H9 (cell line): Measurements from ENCODE around the gene ZNF688. TPM values are rescaled to one million over a fixed set of nuclear protein-coding genes. Genes with fewer than 3 reads are reported as not detected.
"Not testable (repeated sequence)": the region's sequence is repeated elsewhere in the genome, so short reads cannot be mapped to it uniquely, and the experiment has no call there.

Source experiments
- DNase-seq: peaks from one replicate; pipeline ENCODE4 v3.0.0-alpha.2; 2017
- H2AFZ ChIP-seq: one replicate; pipeline ENCODE4 v1.6.1; 2013; ENCODE audit warnings: mild to moderate bottlenecking, low read length, control low read depth, moderate library complexity
- H2AK5ac ChIP-seq: 2 replicates; pipeline ENCODE4 v1.6.1; 2013; ENCODE audit warnings: low read length, control low read depth, mixed read lengths; ENCODE audit not compliant: insufficient read length
- H2BK120ac ChIP-seq: one replicate; pipeline ENCODE4 v1.6.1; 2013; ENCODE audit warnings: low read depth, mild to moderate bottlenecking, low read length, control low read depth, inconsistent platforms; ENCODE audit not compliant: poor library complexity, severe bottlenecking
- H2BK12ac ChIP-seq: 2 replicates; pipeline ENCODE4 v1.6.1; 2013; ENCODE audit warnings: low read length, control low read depth, mixed read lengths, low read depth; ENCODE audit not compliant: insufficient read length
- H2BK15ac ChIP-seq: 2 replicates; pipeline ENCODE4 v1.6.1; 2013; ENCODE audit warnings: low read depth, low read length, control low read depth
- H2BK20ac ChIP-seq: one replicate; pipeline ENCODE4 v1.6.1; 2013; ENCODE audit warnings: low read depth, mild to moderate bottlenecking, low read length, control low read depth, inconsistent platforms; ENCODE audit not compliant: poor library complexity, severe bottlenecking
- H2BK5ac ChIP-seq: 2 replicates; pipeline ENCODE4 v1.6.1; 2013; ENCODE audit warnings: low read length, control low read depth, mixed read lengths; ENCODE audit not compliant: insufficient read length
- H3K14ac ChIP-seq: 2 replicates; pipeline ENCODE4 v1.6.1; 2013; ENCODE audit warnings: low read length, control low read depth; ENCODE audit not compliant: insufficient read depth
- H3K18ac ChIP-seq: 2 replicates; pipeline ENCODE4 v1.6.1; 2013; ENCODE audit warnings: low read depth, mild to moderate bottlenecking, mixed read lengths, low read length, control low read depth; ENCODE audit not compliant: insufficient read length
- H3K23ac ChIP-seq: 2 replicates; pipeline ENCODE4 v1.6.1; 2013; ENCODE audit warnings: low read length, control low read depth, mixed read lengths, low read depth; ENCODE audit not compliant: insufficient read length
- H3K23me2 ChIP-seq: 2 replicates; pipeline ENCODE4 v1.6.1; 2013; ENCODE audit warnings: low read depth, mild to moderate bottlenecking, mixed read lengths, low read length, control low read depth; ENCODE audit not compliant: insufficient read length, poor library complexity, severe bottlenecking
- H3K27ac ChIP-seq: 2 replicates; pipeline ENCODE4 v1.5.1; 2013; ENCODE audit warnings: low read length, control low read depth, mixed read lengths, low read depth; ENCODE audit not compliant: insufficient read length
- H3K27me3 ChIP-seq: 2 replicates; pipeline ENCODE4 v1.6.1; 2013; ENCODE audit warnings: low read length, control low read depth, inconsistent platforms; ENCODE audit not compliant: insufficient read depth
- H3K4ac ChIP-seq: 2 replicates; pipeline ENCODE4 v1.6.1; 2013; ENCODE audit warnings: low read depth, mild to moderate bottlenecking, control low read depth, inconsistent platforms, low read length, moderate library complexity
- H3K4me1 ChIP-seq: 2 replicates; pipeline ENCODE4 v1.6.1; 2013; ENCODE audit warnings: low read length, control low read depth, inconsistent platforms; ENCODE audit not compliant: insufficient read depth
- H3K4me2 ChIP-seq: 2 replicates; pipeline ENCODE4 v1.6.1; 2013; ENCODE audit warnings: low read length, control low read depth, mixed read lengths; ENCODE audit not compliant: insufficient read length, insufficient read depth
- H3K56ac ChIP-seq: 2 replicates; pipeline ENCODE4 v1.6.1; 2013; ENCODE audit warnings: low read depth, mild to moderate bottlenecking, mixed read lengths, low read length, control low read depth; ENCODE audit not compliant: insufficient read length
- H3K79me1 ChIP-seq: 2 replicates; pipeline ENCODE4 v1.6.1; 2013; ENCODE audit warnings: low read depth, mild to moderate bottlenecking, moderate library complexity, low read length, control low read depth, inconsistent platforms; ENCODE audit not compliant: insufficient read depth, poor library complexity, severe bottlenecking
- H3K79me2 ChIP-seq: 2 replicates; pipeline ENCODE4 v1.6.1; 2013; ENCODE audit warnings: low read length, control low read depth, inconsistent platforms; ENCODE audit not compliant: insufficient read depth
- H3K9ac ChIP-seq: 2 replicates; pipeline ENCODE4 v1.6.1; 2013; ENCODE audit warnings: low read length, control low read depth, mixed read lengths; ENCODE audit not compliant: insufficient read length; ENCODE audit errors: extremely low read depth
- H3K9me3 ChIP-seq: one replicate; pipeline ENCODE4 v1.6.1; 2013; ENCODE audit warnings: low read depth, low read length, inconsistent platforms; ENCODE audit not compliant: control insufficient read depth
- H3T11ph ChIP-seq: one replicate; pipeline ENCODE4 v1.6.1; 2013; ENCODE audit warnings: mild to moderate bottlenecking, low read length, control low read depth, inconsistent platforms
- H4K20me1 ChIP-seq: one replicate; pipeline ENCODE4 v1.6.1; 2013; ENCODE audit not compliant: control insufficient read depth, insufficient read length, insufficient read depth
- H4K5ac ChIP-seq: 2 replicates; pipeline ENCODE4 v1.6.1; 2013; ENCODE audit warnings: low read depth, mild to moderate bottlenecking, mixed read lengths, low read length, control low read depth; ENCODE audit not compliant: insufficient read length
- H4K8ac ChIP-seq: replicated peaks from 2 replicates; pipeline ENCODE4 v1.6.1; 2013; ENCODE audit warnings: low read length, control low read depth, mixed read lengths, low read depth; ENCODE audit not compliant: insufficient read length
- H4K91ac ChIP-seq: 2 replicates; pipeline ENCODE4 v1.6.1; 2013; ENCODE audit warnings: low read depth, mild to moderate bottlenecking, moderate library complexity, mixed read lengths, low read length, control low read depth; ENCODE audit not compliant: insufficient read length
- H3K27ac Mint-ChIP-seq, 3 experiments: 2 replicates in 2 of 3; 3 replicates in 1 of 3; pipeline ENCODE4 v1.8.0; 2020 to 2021; ENCODE audit warnings: mixed read lengths in 3 of 3, mild to moderate bottlenecking in 1 of 3, moderate library complexity in 1 of 3
- H3K27me3 Mint-ChIP-seq: 2 replicates; pipeline ENCODE4 v1.8.0; 2021; ENCODE audit warnings: low read depth, mild to moderate bottlenecking, moderate library complexity, mixed read lengths
- H3K36me3 Mint-ChIP-seq, 3 experiments: 2 replicates in 2 of 3; 3 replicates in 1 of 3; pipeline ENCODE4 v1.8.0; 2020 to 2021; ENCODE audit warnings: low read depth in 3 of 3, mixed read lengths in 3 of 3; ENCODE audit not compliant: insufficient read depth in 1 of 3
- H3K4me1 Mint-ChIP-seq, 2 experiments: 2 replicates each; pipeline ENCODE4 v1.8.0; 2020; ENCODE audit warnings: mixed read lengths in 2 of 2
- H3K4me3 Mint-ChIP-seq, 2 experiments: 2 replicates in 1 of 2; 3 replicates in 1 of 2; pipeline ENCODE4 v1.8.0; 2020 to 2021; ENCODE audit warnings: mild to moderate bottlenecking in 2 of 2, mixed read lengths in 2 of 2, moderate library complexity in 1 of 2
- H3K9me3 Mint-ChIP-seq, 2 experiments: 2 replicates in 1 of 2; 3 replicates in 1 of 2; pipeline ENCODE4 v1.8.0; 2020; ENCODE audit warnings: mild to moderate bottlenecking in 2 of 2, mixed read lengths in 2 of 2, moderate library complexity in 1 of 2
- CTCF ChIP-seq: fragments of 200-600 bp; sonication (generic); conservative IDR thresholded peaks from 3 replicates; pipeline ENCODE4 v1.8.0; 2021; ENCODE audit warnings: antibody characterized with exemption, mild to moderate bottlenecking
- WGBS: extraction: QIAGEN DNeasy Blood & Tissue Kit; methylation state at CpG from one replicate; pipeline ENCODE4 v1.1.7; 2013; ENCODE audit warnings: missing lambda C conversion rate, low lambda C conversion rate, mixed read lengths; ENCODE audit not compliant: insufficient read length; ENCODE audit errors: extremely low coverage; 5-methylcytosine and 5-hydroxymethylcytosine counted together
- total RNA-seq: library from RNA; stranded (reverse); gene quantifications from 2 replicates; pipeline ENCODE4 v1.2.1, GENCODE V29; 2021

ZNF688 gene
- total RNA-seq, 1 experiment from 2014 or later = 4.5 TPM

DNA sequence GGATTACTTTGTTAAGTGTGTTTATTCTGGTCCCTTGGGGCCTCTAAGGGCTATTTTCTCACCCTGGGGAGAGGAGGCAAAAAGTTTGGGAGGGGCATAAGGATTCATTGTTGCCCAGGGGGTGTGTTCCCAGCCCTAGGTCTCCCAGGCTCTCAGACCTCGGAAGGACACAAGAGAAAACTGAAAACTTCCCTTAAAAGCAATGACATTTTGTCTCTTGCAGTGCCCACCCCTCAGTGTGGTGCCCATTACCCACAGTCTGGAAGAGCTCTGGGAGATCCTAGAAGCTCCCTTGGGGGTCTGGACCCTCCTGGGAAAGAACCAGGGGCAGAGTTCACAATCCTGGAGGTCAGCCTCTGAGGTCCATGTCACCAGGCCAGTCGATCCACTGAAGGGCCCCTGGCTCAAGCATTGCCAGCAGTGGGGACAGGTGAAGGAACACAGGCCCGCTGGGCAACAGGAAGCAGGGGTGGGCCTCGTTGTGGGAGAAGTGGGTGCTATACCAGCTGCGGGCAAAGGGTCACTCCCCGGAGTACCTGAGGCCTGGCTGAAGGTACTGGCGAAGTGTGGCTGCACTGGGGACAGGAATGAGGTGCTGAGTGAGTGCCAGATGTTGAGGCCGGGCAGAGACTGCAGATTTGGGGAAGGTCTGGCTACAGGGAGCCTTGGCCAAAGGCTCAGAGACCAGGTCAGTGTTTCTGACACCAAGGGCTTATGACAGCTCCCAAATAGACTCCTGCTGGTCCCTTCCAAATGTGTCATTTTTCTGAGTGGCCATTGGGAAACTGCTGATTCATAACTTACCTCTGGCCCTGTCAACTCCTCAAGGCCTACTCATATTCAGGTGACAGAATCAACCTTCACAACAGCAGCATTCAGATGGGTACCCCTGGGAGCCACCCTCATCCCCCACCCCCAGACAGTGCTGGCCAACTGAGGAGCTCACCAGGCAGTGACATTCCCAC lies 32.2 kb downstream of the ZNF688 start:
- Histone ChIP-seq H3K56ac (no peak overlapping the region), H3K79me1 (no peaks in the 10 kb centered on the region), H2AK5ac (no peak overlapping the region), H3K79me2 (no peaks in the 10 kb centered on the region), H3K4me1 (peaks cover 3% of the 10 kb centered on the region; the same call in 1 of the 2 replicates), H4K91ac (no peak overlapping the region), H2BK20ac (no peak overlapping the region), H3K14ac (no peak overlapping the region), H3K23ac (no peak overlapping the region), H2BK12ac (no peak overlapping the region), H4K20me1 (no peaks in the 10 kb centered on the region), H3K27ac (no peak overlapping the region), H3K18ac (no peak overlapping the region), H3K23me2 (peaks cover 12% of the 10 kb centered on the region), H4K8ac (no peak overlapping the region), H3K4me2 (no peak overlapping the region), H3T11ph (no peak overlapping the region), H2BK120ac (no peak overlapping the region), H4K5ac (no peak overlapping the region), H2BK15ac (no peak overlapping the region), H3K9ac (no peak overlapping the region), H2AFZ (no peak overlapping the region), H3K9me3 (no peaks in the 10 kb centered on the region), H3K4ac (no peak overlapping the region), H3K27me3 (no peaks in the 10 kb centered on the region), H2BK5ac (no peak overlapping the region)
- H3K27me3 Mint-ChIP-seq = no peaks in the 10 kb centered on the region
- TF ChIP-seq CTCF = no peak
- H3K27ac Mint-ChIP-seq = peak overlapping the region in 2 of 3 experiments; percentile 16 to 56; a peak in 5 of 7 replicates
- H3K36me3 Mint-ChIP-seq = peaks cover 3 to 13% (median 6%) of the 10 kb centered on the region in 3 experiments; a peak in 6 of 7 replicates
- no CpG with 5 or more reads among the region's 8 CpGs for WGBS
- no peak overlapping the region; a peak in 1 of 5 replicates for H3K4me3 Mint-ChIP-seq
- DNase-seq = no peak
- H3K4me1 Mint-ChIP-seq = peaks cover 18 to 22% of the 10 kb centered on the region in 2 experiments
- H3K9me3 Mint-ChIP-seq = no peaks in the 10 kb centered on the region; a peak in 1 of 5 replicates

DNA sequence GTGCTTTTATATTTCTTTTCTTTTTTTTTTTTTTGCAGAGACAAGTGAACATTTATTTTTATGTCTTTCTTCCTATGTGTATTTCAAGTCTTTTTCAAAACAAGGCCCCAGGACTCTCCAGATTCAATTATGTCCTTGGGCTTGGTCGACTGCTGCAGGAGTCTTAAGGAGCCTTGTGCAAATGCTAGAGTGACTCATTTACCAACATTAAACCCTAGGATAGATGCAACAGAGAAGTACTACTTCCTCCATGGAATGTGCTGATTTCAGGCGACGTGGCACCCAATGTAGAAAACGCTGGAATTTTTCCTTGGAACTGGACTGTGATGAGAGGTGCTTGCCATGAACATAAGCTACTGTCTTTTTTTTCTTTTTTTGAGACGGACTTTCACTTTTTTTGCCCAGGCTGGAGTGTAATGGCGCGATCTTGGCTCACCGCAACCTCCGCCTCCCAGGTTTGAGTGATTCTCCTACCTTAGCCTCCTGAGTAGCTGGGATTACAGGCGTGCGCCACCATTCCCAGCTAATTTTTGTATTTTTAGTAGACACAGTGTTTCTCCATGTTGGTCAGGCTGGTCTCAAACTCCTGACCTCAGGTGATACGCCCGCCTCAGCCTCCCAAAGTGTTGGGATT lies 35.0 kb downstream of the ZNF688 start:
- H2BK5ac ChIP-seq, H3K4me1 ChIP-seq, H3T11ph ChIP-seq, H2BK12ac ChIP-seq, H3K4ac ChIP-seq, H2BK15ac ChIP-seq, H3K27me3 ChIP-seq, H3K18ac ChIP-seq, H3K9me3 ChIP-seq, H3K27ac ChIP-seq, H4K8ac ChIP-seq, H3K14ac ChIP-seq, DNase-seq, H2AK5ac ChIP-seq, H4K20me1 ChIP-seq, H2BK20ac ChIP-seq, H3K23ac ChIP-seq, H3K56ac ChIP-seq, H3K27me3 Mint-ChIP-seq, H4K5ac ChIP-seq, H3K79me1 ChIP-seq, H3K9me3 Mint-ChIP-seq, H3K79me2 ChIP-seq, H2AFZ ChIP-seq, H4K91ac ChIP-seq: not testable (repeated sequence)
- Mint-ChIP-seq H3K4me1 (peaks cover 23 to 27% of the 10 kb centered on the region in 2 experiments), H3K36me3 (peaks cover 9 to 16% (median 14%) of the 10 kb centered on the region in 3 experiments), H3K27ac (peak overlapping the region in 1 of 3 experiments; percentile 90; a peak in 2 of 7 replicates), H3K4me3 (peak overlapping the region; percentile 77 to 89; a peak in 3 of 5 replicates)
- peak overlapping the region; percentile 2 for H2BK120ac ChIP-seq
- peak overlapping the region; percentile 61 for H3K4me2 ChIP-seq
- H3K9ac ChIP-seq = peak overlapping the region; percentile 92
- no CpG with 5 or more reads among the region's 13 CpGs for WGBS
- H3K23me2 ChIP-seq = peaks cover 23% of the 10 kb centered on the region
